ENCODE results near the gene ACTA1. TPM values are rescaled to one million over a fixed set of nuclear protein-coding genes. Genes with fewer than 3 reads are reported as not detected.

The ACTA1 gene
- total RNA-seq, 2 donors from 2014 or later = 8.2 to 17.3 TPM

- H3K27me3 ChIP-seq (ENCODE audit: control insufficient read depth, insufficient read depth, low read length, poor library complexity, severe bottlenecking) = peaks cover 54% of the 10 kb centered on the region
- no peak overlapping the region for H3K27ac Mint-ChIP-seq
- no peaks in the 10 kb centered on the region for H3K4me1 ChIP-seq (ENCODE audit: control insufficient read depth, insufficient read depth, low read length)
- no peak overlapping the region for H3K4me3 ChIP-seq (ENCODE audit: low read length)
- no peak overlapping the region for H3K9ac ChIP-seq (ENCODE audit: extremely low read depth, low read length, poor library complexity, severe bottlenecking)
- peaks cover 4% of the 10 kb centered on the region for H3K4me1 Mint-ChIP-seq
- peaks cover 63% of the 10 kb centered on the region for H3K27me3 Mint-ChIP-seq (ENCODE audit: insufficient read depth)
- peak; percentile 39 for TF ChIP-seq CTCF (conservative IDR thresholded peaks at IDR 0.05)
- WGBS, 2 experiments (ENCODE audit: insufficient coverage in 1 of 2, insufficient read length in 1 of 2) = 29% methylated on average over 5 to 16 of the region's 16 CpGs
- H3K4me3 Mint-ChIP-seq = no peak overlapping the region
- H3K9me3 ChIP-seq (ENCODE audit: control insufficient read depth, low read length) = no peaks in the 10 kb centered on the region
- DNase-seq = peak; percentile 97
- H3K9me3 Mint-ChIP-seq = peaks cover 3% of the 10 kb centered on the region
- H3K36me3 Mint-ChIP-seq (ENCODE audit: low read depth) = no peaks in the 10 kb centered on the region
- H3K36me3 ChIP-seq (ENCODE audit: control insufficient read depth, insufficient read depth, low read length) = no peaks in the 10 kb centered on the region
- H3K27ac ChIP-seq (ENCODE audit: low read depth, low read length) = no peak overlapping the region
Observed at GRCh38 chr1:229430761-229431283, 3.1 kb downstream of the ACTA1 start.

GRCh38 chr1:229428256-229428655 is 5.6 kb downstream of the ACTA1 start:
- Mint-ChIP-seq H3K9me3 (peaks cover 17% of the 10 kb centered on the region), H3K27ac (no peak overlapping the region), H3K36me3 (ENCODE audit: low read depth) (no peaks in the 10 kb centered on the region), H3K27me3 (ENCODE audit: insufficient read depth) (peaks cover 46% of the 10 kb centered on the region), H3K4me3 (no peak overlapping the region), H3K4me1 (no peaks in the 10 kb centered on the region)
- Histone ChIP-seq H3K4me3 (ENCODE audit: low read length) (no peak overlapping the region), H3K27me3 (ENCODE audit: control insufficient read depth, insufficient read depth, low read length, poor library complexity, severe bottlenecking) (peaks cover 32% of the 10 kb centered on the region), H3K36me3 (ENCODE audit: control insufficient read depth, insufficient read depth, low read length) (no peaks in the 10 kb centered on the region), H3K9ac (ENCODE audit: extremely low read depth, low read length, poor library complexity, severe bottlenecking) (no peak overlapping the region), H3K4me1 (ENCODE audit: control insufficient read depth, insufficient read depth, low read length) (no peaks in the 10 kb centered on the region), H3K9me3 (ENCODE audit: control insufficient read depth, low read length) (no peaks in the 10 kb centered on the region), H3K27ac (ENCODE audit: low read depth, low read length) (no peak overlapping the region)
- TF ChIP-seq CTCF (conservative IDR thresholded peaks at IDR 0.05) = no peak
- DNase-seq = no peak
- WGBS, 2 experiments (ENCODE audit: insufficient coverage in 1 of 2, insufficient read length in 1 of 2) = 91 to 94% methylated on average over 2 to 3 of the region's 3 CpGs

GRCh38 chr1:229427572-229427971 is 6.3 kb downstream of the ACTA1 start:
- no peak overlapping the region for H3K27ac ChIP-seq (ENCODE audit: low read depth, low read length)
- 87 to 100% methylated on average over 1 to 3 of the region's 3 CpGs for WGBS, 2 experiments (ENCODE audit: insufficient coverage in 1 of 2, insufficient read length in 1 of 2)
- no peak for DNase-seq
- H3K9me3 ChIP-seq (ENCODE audit: control insufficient read depth, low read length) = peaks cover 5% of the 10 kb centered on the region
- H3K4me3 Mint-ChIP-seq = no peak overlapping the region
- peaks cover 40% of the 10 kb centered on the region for H3K27me3 Mint-ChIP-seq (ENCODE audit: insufficient read depth)
- no peak overlapping the region for H3K27ac Mint-ChIP-seq
- no peak overlapping the region for H3K4me3 ChIP-seq (ENCODE audit: low read length)
- no peak overlapping the region for H3K9ac ChIP-seq (ENCODE audit: extremely low read depth, low read length, poor library complexity, severe bottlenecking)
- no peaks in the 10 kb centered on the region for H3K36me3 ChIP-seq (ENCODE audit: control insufficient read depth, insufficient read depth, low read length)
- no peaks in the 10 kb centered on the region for H3K36me3 Mint-ChIP-seq (ENCODE audit: low read depth)
- H3K4me1 Mint-ChIP-seq = no peaks in the 10 kb centered on the region
- peaks cover 22% of the 10 kb centered on the region for H3K9me3 Mint-ChIP-seq
- no peak for TF ChIP-seq CTCF (conservative IDR thresholded peaks at IDR 0.05)
- peaks cover 25% of the 10 kb centered on the region for H3K27me3 ChIP-seq (ENCODE audit: control insufficient read depth, insufficient read depth, low read length, poor library complexity, severe bottlenecking)
- no peaks in the 10 kb centered on the region for H3K4me1 ChIP-seq (ENCODE audit: control insufficient read depth, insufficient read depth, low read length)

Data from endodermal cell (in vitro differentiated cells).